HCT116 (cell line): ENCODE data around the gene MSI2. TPM values are rescaled to one million over a fixed set of nuclear protein-coding genes. Genes with fewer than 3 reads are reported as not detected.

Experiments
- ATAC-seq: fragments of 200-7000 bp; cut with Tn5 transposase; 2 replicates; pipeline ENCODE4 v1.9.1; 2020; ENCODE audit warnings: mild to moderate bottlenecking, moderate library complexity
- BruUV-seq: library from RNA; stranded (reverse); fragments of 400-500 nt; replicated peaks from 2 replicates; lab custom pipeline; 2021; lab: Mats Ljungman, UMichigan
- CTCF ChIA-PET: fragments of 300-600 bp; sonication (Branson Sonifier 250); formaldehyde crosslinking; loops from one replicate; lab custom pipeline; 2021; ENCODE audit warnings: antibody characterized with exemption; lab: Charles Lee
- POLR2A ChIA-PET: fragments of 300-600, 350-600 bp; sonication (Branson Sonifier 250); formaldehyde crosslinking; loops from one replicate; lab custom pipeline; 2021; ENCODE audit warnings: antibody characterized with exemption; lab: Charles Lee
- RAD21 ChIA-PET, 2 experiments: fragments of 300-600 bp; sonication (Branson Sonifier 250); formaldehyde crosslinking; loops; one replicate each; lab custom pipeline; 2023; ENCODE audit warnings: low total read pairs in 2 of 2; ENCODE audit not compliant: uncharacterized antibody in 2 of 2, unreplicated experiment in 2 of 2, low non-redundant PET in 1 of 2; lab: Charles Lee
- DNase-seq: peaks from one replicate; pipeline ENCODE4 v3.0.0-alpha.2; 2010; ENCODE audit warnings: low read depth, low spot score
- H2AFZ ChIP-seq: fragments of 200-600 bp; shearing (Covaris generic), sonication (generic); 2 replicates; pipeline ENCODE4 v1.6.1; 2017; ENCODE audit warnings: low read depth, mixed run types, mixed read lengths, antibody characterized with exemption, low read length; ENCODE audit not compliant: poor library complexity, severe bottlenecking
- H3K27ac ChIP-seq: 2 replicates; pipeline ENCODE4 v1.5.1; 2012; ENCODE audit warnings: low read depth, low read length
- H3K27me3 ChIP-seq: fragments of 200-600 bp; sonication (generic); 2 replicates; pipeline ENCODE4 v1.6.1; 2016; ENCODE audit warnings: mixed run types, low read length, mixed read lengths; ENCODE audit not compliant: insufficient read depth
- H3K36me3 ChIP-seq, 2 experiments: fragments of 200-500 bp in 1 of 2; fragments of 200-600 bp in 1 of 2; sonication (Bioruptor generic) in 1 of 2; sonication (generic) in 1 of 2; 2 replicates each; pipeline versions ENCODE4 v1.5.1 to v1.6.1; 2014 to 2016; ENCODE audit warnings: low read length in 2 of 2, inconsistent platforms in 1 of 2, mixed read lengths in 1 of 2, mixed run types in 1 of 2; ENCODE audit not compliant: insufficient read depth in 2 of 2, control insufficient read depth in 1 of 2
- H3K4me1 ChIP-seq, 2 experiments: fragments of 200-600 bp in 1 of 2; sonication (generic) in 1 of 2; 2 replicates each; pipeline versions ENCODE4 v1.5.1 to v1.6.1; 2012 to 2017; ENCODE audit warnings: low read length in 2 of 2, inconsistent platforms in 1 of 2, mild to moderate bottlenecking in 1 of 2, mixed read lengths in 1 of 2, mixed run types in 1 of 2, moderate library complexity in 1 of 2; ENCODE audit not compliant: insufficient read depth in 2 of 2, control insufficient read depth in 1 of 2
- H3K4me2 ChIP-seq: fragments of 200-600 bp; sonication (generic); 2 replicates; pipeline ENCODE4 v1.6.1; 2017; ENCODE audit warnings: mixed run types, low read length, mixed read lengths
- H3K4me3 ChIP-seq, 2 experiments: fragments of 200-600 bp in 1 of 2; sonication (generic) in 1 of 2; replicated peaks in 1 of 2; 2 replicates each; pipeline ENCODE4 v1.5.1; 2011 to 2016; ENCODE audit warnings: low read length in 2 of 2, control low read depth in 1 of 2, low read depth in 1 of 2, mild to moderate bottlenecking in 1 of 2, mixed read lengths in 1 of 2, mixed run types in 1 of 2
- H3K79me2 ChIP-seq: fragments of 200-600 bp; sonication (generic); 2 replicates; pipeline ENCODE4 v1.6.1; 2017; ENCODE audit warnings: mild to moderate bottlenecking, mixed run types, low read length, moderate library complexity, mixed read lengths; ENCODE audit not compliant: insufficient read depth
- H3K9ac ChIP-seq: fragments of 200-600 bp; sonication (generic); 2 replicates; pipeline ENCODE4 v1.6.1; 2016; ENCODE audit warnings: low read length, mixed read lengths
- H3K9me2 ChIP-seq: fragments of 200-600 bp; sonication (generic), shearing (Covaris generic); 2 replicates; pipeline ENCODE4 v1.6.1; 2017; ENCODE audit warnings: mixed run types, mild to moderate bottlenecking, moderate library complexity; ENCODE audit not compliant: insufficient read depth
- H3K9me3 ChIP-seq, 2 experiments: fragments of 200-500 bp in 1 of 2; fragments of 200-600 bp in 1 of 2; sonication (Bioruptor generic) in 1 of 2; sonication (generic) in 1 of 2; 2 replicates each; pipeline ENCODE4 v1.6.1; 2014 to 2017; ENCODE audit warnings: low read length in 2 of 2, mixed read lengths in 2 of 2, inconsistent platforms in 1 of 2, low read depth in 1 of 2, mild to moderate bottlenecking in 1 of 2, mixed run types in 1 of 2, moderate library complexity in 1 of 2; ENCODE audit not compliant: control insufficient read depth in 1 of 2, insufficient read depth in 1 of 2
- H4K20me1 ChIP-seq: fragments of 200-600 bp; sonication (generic), shearing (Covaris generic); 2 replicates; pipeline ENCODE4 v1.6.1; 2017; ENCODE audit warnings: mixed run types, mild to moderate bottlenecking, moderate library complexity; ENCODE audit not compliant: insufficient read depth
- CEBPB ChIP-seq: IDR thresholded peaks from 2 replicates; pipeline ENCODE4 v1.6.1; 2012; ENCODE audit warnings: low read depth
- EGR1 ChIP-seq: IDR thresholded peaks from 2 replicates; pipeline ENCODE4 v1.6.1; 2012; ENCODE audit warnings: low read depth
- ELF1 ChIP-seq: IDR thresholded peaks from 2 replicates; pipeline ENCODE4 v1.6.1; 2012; ENCODE audit warnings: low read depth, borderline replicate concordance
- EZH2 ChIP-seq: fragments of 200-600 bp; sonication (generic); IDR thresholded peaks from 2 replicates; pipeline ENCODE4 v1.6.1; 2017; ENCODE audit warnings: antibody characterized with exemption, mixed run types
- EZH2phosphoT487 ChIP-seq: fragments of 200-600 bp; IDR thresholded peaks from 2 replicates; pipeline ENCODE4 v1.6.1; 2018; ENCODE audit warnings: antibody characterized with exemption, borderline replicate concordance
- FOSL1 ChIP-seq: IDR thresholded peaks from 2 replicates; pipeline ENCODE4 v1.6.1; 2012; ENCODE audit warnings: low read depth
- JUND ChIP-seq: IDR thresholded peaks from 2 replicates; pipeline ENCODE4 v1.6.1; 2012
- POLR2A ChIP-seq: IDR thresholded peaks from 2 replicates; pipeline ENCODE4 v1.7.0; 2011; ENCODE audit warnings: borderline replicate concordance; ENCODE audit not compliant: insufficient read depth, insufficient read length; ENCODE audit errors: extremely low read depth
- SIN3A ChIP-seq: IDR thresholded peaks from 2 replicates; pipeline ENCODE4 v1.6.1; 2012; ENCODE audit warnings: low read depth
- SP1 ChIP-seq: IDR thresholded peaks from 2 replicates; pipeline ENCODE4 v1.6.1; 2012; ENCODE audit warnings: low read depth
- SRF ChIP-seq: IDR thresholded peaks from 2 replicates; pipeline ENCODE4 v1.6.1; 2012; ENCODE audit warnings: low read depth
- TCF7L2 ChIP-seq: IDR thresholded peaks from 2 replicates; pipeline ENCODE4 v1.7.0; 2011; ENCODE audit warnings: borderline replicate concordance, inconsistent platforms; ENCODE audit not compliant: insufficient read depth, insufficient read length; ENCODE audit errors: extremely low read depth
- ZFX ChIP-seq: fragments of 450-650 bp; IDR thresholded peaks from 2 replicates; pipeline ENCODE4 v1.6.1; 2017
- intact Hi-C: fragments of 100-400 bp; cut with micrococcal nuclease; formaldehyde crosslinking; loops from 2 replicates; pipeline ENCODE4 v1.10.0; 2022
- total RNA-seq: library from RNA; stranded (reverse); gene quantifications from one replicate; pipeline ENCODE4 v1.2.1, GENCODE V29; 2021; ENCODE audit not compliant: unreplicated experiment
- TF ChIP-seq, protein P1 (sequence below): IDR thresholded peaks from 2 replicates; pipeline ENCODE4 v1.6.1; 2011; ENCODE audit warnings: mild to moderate bottlenecking, low read length, moderate library complexity; ENCODE audit not compliant: insufficient replicate concordance; ENCODE audit errors: extremely low read depth
- TF ChIP-seq, protein P2 (sequence below): IDR thresholded peaks from 2 replicates; pipeline ENCODE4 v1.6.1; 2012
- TF ChIP-seq, protein P3 (sequence below): IDR thresholded peaks from 2 replicates; pipeline ENCODE4 v1.6.1; 2012

The MSI2 gene
- total RNA-seq, 1 experiment from 2014 or later, result 137 TPM

DNA sequence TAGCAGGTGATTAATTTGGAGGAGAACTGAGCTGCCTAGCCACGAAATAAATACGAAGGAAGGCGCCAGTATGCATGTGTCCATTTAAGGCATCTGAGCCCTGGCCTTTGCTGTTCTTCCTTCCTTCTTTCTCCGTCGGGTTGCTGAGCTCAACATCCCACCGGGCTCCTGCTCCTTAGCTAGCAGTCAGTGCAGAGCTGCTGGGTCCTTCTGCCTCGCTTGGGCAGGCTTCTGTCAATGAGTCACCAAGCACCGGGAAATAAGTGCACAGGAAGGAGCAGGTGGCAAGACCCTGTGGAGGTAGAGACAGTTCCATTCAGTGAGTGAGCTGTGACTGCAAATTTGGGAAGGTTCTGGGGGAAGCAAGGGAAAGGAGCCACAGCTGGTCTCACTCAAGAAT, 368.1 kb downstream of the MSI2 start:
- no peak overlapping the region for H3K4me2 ChIP-seq
- H3K9me2 ChIP-seq, result no peaks in the 10 kb centered on the region
- intact Hi-C loops, result no loop called here
- RAD21 ChIA-PET, result no interaction called here
- no peak overlapping the region for H2AFZ ChIP-seq
- TF ChIP-seq, protein P1, sequence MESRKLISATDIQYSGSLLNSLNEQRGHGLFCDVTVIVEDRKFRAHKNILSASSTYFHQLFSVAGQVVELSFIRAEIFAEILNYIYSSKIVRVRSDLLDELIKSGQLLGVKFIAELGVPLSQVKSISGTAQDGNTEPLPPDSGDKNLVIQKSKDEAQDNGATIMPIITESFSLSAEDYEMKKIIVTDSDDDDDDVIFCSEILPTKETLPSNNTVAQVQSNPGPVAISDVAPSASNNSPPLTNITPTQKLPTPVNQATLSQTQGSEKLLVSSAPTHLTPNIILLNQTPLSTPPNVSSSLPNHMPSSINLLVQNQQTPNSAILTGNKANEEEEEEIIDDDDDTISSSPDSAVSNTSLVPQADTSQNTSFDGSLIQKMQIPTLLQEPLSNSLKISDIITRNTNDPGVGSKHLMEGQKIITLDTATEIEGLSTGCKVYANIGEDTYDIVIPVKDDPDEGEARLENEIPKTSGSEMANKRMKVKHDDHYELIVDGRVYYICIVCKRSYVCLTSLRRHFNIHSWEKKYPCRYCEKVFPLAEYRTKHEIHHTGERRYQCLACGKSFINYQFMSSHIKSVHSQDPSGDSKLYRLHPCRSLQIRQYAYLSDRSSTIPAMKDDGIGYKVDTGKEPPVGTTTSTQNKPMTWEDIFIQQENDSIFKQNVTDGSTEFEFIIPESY, result no peak
- TF ChIP-seq TCF7L2, result no peak
- no peak for TF ChIP-seq ZFX
- no peak for TF ChIP-seq POLR2A
- TF ChIP-seq EZH2phosphoT487, result no peak
- TF ChIP-seq, protein P2, sequence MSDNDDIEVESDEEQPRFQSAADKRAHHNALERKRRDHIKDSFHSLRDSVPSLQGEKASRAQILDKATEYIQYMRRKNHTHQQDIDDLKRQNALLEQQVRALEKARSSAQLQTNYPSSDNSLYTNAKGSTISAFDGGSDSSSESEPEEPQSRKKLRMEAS, result no peak
- TF ChIP-seq SIN3A, result no peak
- no peak for TF ChIP-seq CEBPB
- TF ChIP-seq FOSL1, result no peak
- no peak for TF ChIP-seq EGR1
- TF ChIP-seq JUND, result no peak
- TF ChIP-seq EZH2, result no peak
- TF ChIP-seq, protein P3, sequence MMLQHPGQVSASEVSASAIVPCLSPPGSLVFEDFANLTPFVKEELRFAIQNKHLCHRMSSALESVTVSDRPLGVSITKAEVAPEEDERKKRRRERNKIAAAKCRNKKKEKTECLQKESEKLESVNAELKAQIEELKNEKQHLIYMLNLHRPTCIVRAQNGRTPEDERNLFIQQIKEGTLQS, result no peak
- no peak for TF ChIP-seq SRF
- TF ChIP-seq ELF1, result no peak
- TF ChIP-seq SP1, result no peak
- DNase-seq, result no peak
- H3K4me1 ChIP-seq, result peaks cover 2 to 7% of the 10 kb centered on the region in 2 experiments; a peak in 1 of 4 replicates
- no peaks in the 10 kb centered on the region for H3K9me3 ChIP-seq
- POLR2A ChIA-PET, result no interaction called here
- no TSS peak for BruUV-seq
- no peaks in the 10 kb centered on the region for H4K20me1 ChIP-seq
- H3K79me2 ChIP-seq, result no peaks in the 10 kb centered on the region
- H3K27me3 ChIP-seq, result no peaks in the 10 kb centered on the region
- no peak overlapping the region for H3K4me3 ChIP-seq
- no peak for ATAC-seq
- no peak overlapping the region for H3K9ac ChIP-seq
- CTCF ChIA-PET, result no interaction called here
- H3K36me3 ChIP-seq, result 0 out of 4 replicates have a peak, but pooled peaks cover 0 to 2% of the 10 kb centered on the region in 2 experiments
- no peak overlapping the region for H3K27ac ChIP-seq
